Erythroblast (primary cell): Measurements from ENCODE around the gene AP3B1.

Source experiments
- GATA1 ChIP-seq: IDR thresholded peaks from 2 replicates; pipeline ENCODE4 v1.6.1; 2011; ENCODE audit warnings: low read depth, mild to moderate bottlenecking, control low read depth, low read length, moderate library complexity
- POLR2A ChIP-seq: IDR thresholded peaks from 2 replicates; pipeline ENCODE4 v1.6.1; 2011; ENCODE audit warnings: mild to moderate bottlenecking, low read length

GRCh38 chr5:78235289-78235688, 59.2 kb downstream of the AP3B1 start:
- TF ChIP-seq POLR2A (no peak), GATA1 (no peak)
